GM18498 (cell line): ENCODE data around the gene FIGNL1.

Experiments used
- ATAC-seq: cut with Tn5 transposase; IDR thresholded peaks from one replicate; pipeline ENCODE4 v1.9.1; 2021; ENCODE audit warnings: mild to moderate bottlenecking, moderate library complexity; ENCODE audit not compliant: unreplicated experiment

The FIGNL1 gene

GRCh38 chr7:50449881-50450589 lies at the start of gene FIGNL1:
Gene FIGNL1 (minus strand): TSS chr7:50450350. CDS start chr7:50447287, 3,063 bp downstream.
- peak; percentile 92 for ATAC-seq

GRCh38 chr7:50499092-50499491 lies 48.9 kb upstream of the FIGNL1 start:
- ATAC-seq: no peak

GRCh38 chr7:50497968-50498367 lies 47.8 kb upstream of the FIGNL1 start:
- ATAC-seq: no peak

GRCh38 chr7:50497068-50497642 lies 47.0 kb upstream of the FIGNL1 start:
- ATAC-seq: no peak

GRCh38 chr7:50496569-50496968 lies 46.4 kb upstream of the FIGNL1 start:
- no peak for ATAC-seq

- no peak for ATAC-seq
Observed at GRCh38 chr7:50495746-50496145, 45.6 kb upstream of the FIGNL1 start.

- ATAC-seq: no peak
Observed at GRCh38 chr7:50492770-50493519, 42.8 kb upstream of the FIGNL1 start.

- ATAC-seq: no peak
Observed at GRCh38 chr7:50491943-50492342, 41.8 kb upstream of the FIGNL1 start.

- ATAC-seq: no peak
Observed at GRCh38 chr7:50491209-50491608, 41.1 kb upstream of the FIGNL1 start.

- no peak for ATAC-seq
Observed at GRCh38 chr7:50488379-50488778, 38.2 kb upstream of the FIGNL1 start.

GRCh38 chr7:50486512-50486911 lies 36.4 kb upstream of the FIGNL1 start:
- no peak for ATAC-seq

GRCh38 chr7:50481867-50482266 lies 31.7 kb upstream of the FIGNL1 start:
- no peak for ATAC-seq

GRCh38 chr7:50480797-50481196 lies 30.6 kb upstream of the FIGNL1 start:
- ATAC-seq: no peak

- ATAC-seq: no peak
Observed at GRCh38 chr7:50479743-50480517, 29.8 kb upstream of the FIGNL1 start.

- no peak for ATAC-seq
Observed at GRCh38 chr7:50477640-50478039, 27.5 kb upstream of the FIGNL1 start.

GRCh38 chr7:50476953-50477625 lies 26.9 kb upstream of the FIGNL1 start:
- no peak for ATAC-seq

GRCh38 chr7:50475340-50475739 lies 25.2 kb upstream of the FIGNL1 start:
- peak; percentile 54 for ATAC-seq

- no peak for ATAC-seq
Observed at GRCh38 chr7:50474382-50475160, 24.4 kb upstream of the FIGNL1 start.

- no peak for ATAC-seq
Observed at GRCh38 chr7:50473531-50473930, 23.4 kb upstream of the FIGNL1 start.

GRCh38 chr7:50472427-50472826 lies 22.3 kb upstream of the FIGNL1 start:
- ATAC-seq: no peak
